Ovary (tissue), 3 donors: ENCODE results near the gene CFAP61.

Experiments
- POLR2A ChIP-seq: fragments of 450-650 bp; IDR thresholded peaks from one replicate; pipeline ENCODE4 v1.6.1; 2017; ENCODE audit warnings: antibody characterized with exemption, mild to moderate bottlenecking, moderate library complexity
- TF ChIP-seq, protein P1 (sequence below), 3 donors: fragments of 450-650 bp in 2 of 3; fragments of 200-600 bp in 1 of 3; IDR thresholded peaks; one replicate each; pipeline versions ENCODE4 v1.5.1 to v1.8.0; 2016 to 2022; ENCODE audit warnings: antibody characterized with exemption in 3 of 3, mild to moderate bottlenecking in 1 of 3
- donor health status: DM: no; HTN: no; CAD: no.

DNA sequence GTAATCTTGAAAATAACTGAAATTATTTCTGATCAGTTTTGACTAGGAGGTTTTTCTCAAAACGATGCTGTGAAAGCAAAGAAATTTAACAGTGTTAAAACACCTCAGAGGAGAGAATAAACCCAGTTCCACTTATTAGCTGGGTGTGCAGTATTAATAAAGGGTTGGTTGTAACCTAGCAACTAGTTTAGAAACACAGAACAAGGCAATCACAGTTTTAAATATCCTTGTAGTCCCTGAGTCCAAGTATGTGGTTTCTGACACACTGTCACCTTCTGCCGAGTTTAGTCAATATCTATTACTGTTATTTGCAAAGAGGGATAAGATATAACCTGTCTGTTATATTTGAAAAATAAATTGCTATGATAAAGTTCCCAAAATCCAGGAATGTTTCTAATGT lies 245.4 kb downstream of the CFAP61 start:
- TF ChIP-seq, protein P1, sequence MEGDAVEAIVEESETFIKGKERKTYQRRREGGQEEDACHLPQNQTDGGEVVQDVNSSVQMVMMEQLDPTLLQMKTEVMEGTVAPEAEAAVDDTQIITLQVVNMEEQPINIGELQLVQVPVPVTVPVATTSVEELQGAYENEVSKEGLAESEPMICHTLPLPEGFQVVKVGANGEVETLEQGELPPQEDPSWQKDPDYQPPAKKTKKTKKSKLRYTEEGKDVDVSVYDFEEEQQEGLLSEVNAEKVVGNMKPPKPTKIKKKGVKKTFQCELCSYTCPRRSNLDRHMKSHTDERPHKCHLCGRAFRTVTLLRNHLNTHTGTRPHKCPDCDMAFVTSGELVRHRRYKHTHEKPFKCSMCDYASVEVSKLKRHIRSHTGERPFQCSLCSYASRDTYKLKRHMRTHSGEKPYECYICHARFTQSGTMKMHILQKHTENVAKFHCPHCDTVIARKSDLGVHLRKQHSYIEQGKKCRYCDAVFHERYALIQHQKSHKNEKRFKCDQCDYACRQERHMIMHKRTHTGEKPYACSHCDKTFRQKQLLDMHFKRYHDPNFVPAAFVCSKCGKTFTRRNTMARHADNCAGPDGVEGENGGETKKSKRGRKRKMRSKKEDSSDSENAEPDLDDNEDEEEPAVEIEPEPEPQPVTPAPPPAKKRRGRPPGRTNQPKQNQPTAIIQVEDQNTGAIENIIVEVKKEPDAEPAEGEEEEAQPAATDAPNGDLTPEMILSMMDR (IDR thresholded peaks at IDR 0.05): no peak
- TF ChIP-seq POLR2A: no peak
